ENCODE results near the gene TMEM14A. TPM values are rescaled to one million over a fixed set of nuclear protein-coding genes. Genes with fewer than 3 reads are reported as not detected.
"Not testable (repeated sequence)": the region's sequence is repeated elsewhere in the genome, so short reads cannot be mapped to it uniquely, and the experiment has no call there.

Gene TMEM14A
- total RNA-seq, 1 donor from 2014 or later: 21.1 TPM

DNA sequence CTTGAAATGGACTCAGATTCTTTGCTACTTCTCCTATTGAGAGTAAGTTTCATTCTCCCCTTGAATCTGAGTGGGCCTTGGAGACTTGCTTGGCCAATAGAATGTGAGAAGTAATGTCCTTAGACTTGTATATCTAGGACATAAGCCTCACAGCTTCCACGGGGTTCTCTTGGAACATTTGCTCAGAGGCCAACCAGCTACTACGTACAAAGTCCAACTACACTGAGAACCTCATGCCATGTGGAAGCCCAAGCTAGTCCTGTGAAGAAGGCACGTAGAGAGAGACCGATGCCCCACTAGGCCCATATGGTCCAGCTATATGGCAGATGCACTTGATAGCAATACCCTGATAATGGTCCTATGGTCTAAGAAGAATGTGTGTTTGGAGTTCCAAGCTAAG, 22.9 kb downstream of the TMEM14A start:
- H3K27ac Mint-ChIP-seq (ENCODE audit: unreplicated experiment): no peak overlapping the region
- H3K4me1 Mint-ChIP-seq (ENCODE audit: low read depth): peaks cover 12% of the 10 kb centered on the region
- peaks cover 5% of the 10 kb centered on the region for H3K9me3 Mint-ChIP-seq (ENCODE audit: low read depth)
- no peak overlapping the region for H3K4me3 Mint-ChIP-seq (ENCODE audit: unreplicated experiment)
- peaks cover 2% of the 10 kb centered on the region for H3K36me3 Mint-ChIP-seq (ENCODE audit: low read depth)
- no peak for TF ChIP-seq CTCF (IDR thresholded peaks at IDR 0.05)
- DNase-seq (ENCODE audit: low spot score): no peak
- H3K27me3 Mint-ChIP-seq (ENCODE audit: low read depth): no peaks in the 10 kb centered on the region

DNA sequence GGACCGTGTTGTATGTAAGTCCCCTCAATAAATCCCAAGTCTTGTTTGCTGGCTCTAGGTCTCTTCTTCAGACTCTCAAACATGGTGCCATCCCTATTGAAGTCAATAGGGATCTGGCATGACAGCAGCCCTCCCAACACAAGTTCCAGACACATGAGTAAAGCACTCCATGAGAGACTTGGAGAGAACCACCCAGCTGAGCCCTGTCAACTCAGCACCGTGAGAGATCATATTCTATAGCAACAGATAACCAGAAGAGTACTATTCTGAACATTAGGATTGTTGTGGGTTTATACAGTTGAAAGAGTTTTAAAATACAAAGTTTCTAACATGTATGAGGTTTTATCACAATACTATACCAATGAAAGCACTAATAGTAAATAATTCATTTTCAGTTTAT, 23.5 kb downstream of the TMEM14A start:
- Mint-ChIP-seq H3K4me1 (ENCODE audit: low read depth) (peaks cover 12% of the 10 kb centered on the region), H3K27me3 (ENCODE audit: low read depth) (no peaks in the 10 kb centered on the region), H3K27ac (ENCODE audit: unreplicated experiment) (no peak overlapping the region), H3K36me3 (ENCODE audit: low read depth) (peaks cover 2% of the 10 kb centered on the region), H3K4me3 (ENCODE audit: unreplicated experiment) (no peak overlapping the region), H3K9me3 (ENCODE audit: low read depth) (peaks cover 5% of the 10 kb centered on the region)
- TF ChIP-seq CTCF (IDR thresholded peaks at IDR 0.05): no peak
- no peak for DNase-seq (ENCODE audit: low spot score)

DNA sequence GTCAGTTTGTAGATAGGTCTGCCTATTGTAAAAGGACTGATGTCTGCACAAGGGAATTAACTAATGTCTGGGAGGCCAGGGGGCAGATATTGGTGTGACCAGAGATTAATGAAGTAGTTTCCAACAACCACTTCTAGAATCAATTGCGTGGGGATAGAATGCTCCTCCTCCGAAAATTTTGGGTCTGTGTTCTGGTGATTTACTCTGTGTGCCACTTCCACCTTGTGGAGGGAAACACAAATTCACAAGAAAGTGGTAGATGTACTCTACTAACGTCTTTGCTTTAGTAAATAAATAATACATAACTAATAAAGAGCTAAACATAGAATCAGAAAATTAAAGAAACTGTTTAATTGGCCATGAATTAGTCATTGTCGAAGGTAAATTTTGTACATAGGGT, 25.5 kb downstream of the TMEM14A start:
- H3K36me3 Mint-ChIP-seq (ENCODE audit: low read depth): peaks cover 2% of the 10 kb centered on the region
- TF ChIP-seq CTCF (IDR thresholded peaks at IDR 0.05): peak; percentile 19
- H3K9me3 Mint-ChIP-seq (ENCODE audit: low read depth): peaks cover 5% of the 10 kb centered on the region
- no peak overlapping the region for H3K27ac Mint-ChIP-seq (ENCODE audit: unreplicated experiment)
- H3K27me3 Mint-ChIP-seq (ENCODE audit: low read depth): no peaks in the 10 kb centered on the region
- peaks cover 12% of the 10 kb centered on the region for H3K4me1 Mint-ChIP-seq (ENCODE audit: low read depth)
- no peak overlapping the region for H3K4me3 Mint-ChIP-seq (ENCODE audit: unreplicated experiment)
- no peak for DNase-seq (ENCODE audit: low spot score)

DNA sequence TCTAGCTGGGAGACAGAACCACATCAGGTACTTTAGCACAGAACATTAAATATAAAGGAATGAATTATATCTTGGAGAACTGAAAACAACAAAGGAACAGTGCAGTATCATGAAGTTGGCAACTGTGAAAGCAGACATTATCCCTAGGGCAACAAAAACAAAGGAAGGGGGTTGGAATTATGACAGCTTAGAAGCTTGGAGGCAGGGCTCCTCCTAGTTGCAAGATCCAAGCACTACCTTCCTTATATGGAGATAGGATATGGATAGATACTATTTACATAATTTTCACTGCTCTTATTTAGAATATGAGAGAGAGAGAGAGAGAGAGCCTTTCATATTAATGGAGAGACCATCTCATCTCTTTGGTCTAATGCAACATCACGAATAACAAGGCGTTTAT, 27.0 kb downstream of the TMEM14A start:
- DNase-seq (ENCODE audit: low spot score): no peak
- H3K27me3 Mint-ChIP-seq (ENCODE audit: low read depth): no peaks in the 10 kb centered on the region
- peaks cover 12% of the 10 kb centered on the region for H3K4me1 Mint-ChIP-seq (ENCODE audit: low read depth)
- no peak overlapping the region for H3K4me3 Mint-ChIP-seq (ENCODE audit: unreplicated experiment)
- peak; percentile 40 for TF ChIP-seq CTCF (IDR thresholded peaks at IDR 0.05)
- H3K27ac Mint-ChIP-seq (ENCODE audit: unreplicated experiment): no peak overlapping the region
- H3K9me3 Mint-ChIP-seq (ENCODE audit: low read depth): peaks cover 5% of the 10 kb centered on the region
- peaks cover 2% of the 10 kb centered on the region for H3K36me3 Mint-ChIP-seq (ENCODE audit: low read depth)

DNA sequence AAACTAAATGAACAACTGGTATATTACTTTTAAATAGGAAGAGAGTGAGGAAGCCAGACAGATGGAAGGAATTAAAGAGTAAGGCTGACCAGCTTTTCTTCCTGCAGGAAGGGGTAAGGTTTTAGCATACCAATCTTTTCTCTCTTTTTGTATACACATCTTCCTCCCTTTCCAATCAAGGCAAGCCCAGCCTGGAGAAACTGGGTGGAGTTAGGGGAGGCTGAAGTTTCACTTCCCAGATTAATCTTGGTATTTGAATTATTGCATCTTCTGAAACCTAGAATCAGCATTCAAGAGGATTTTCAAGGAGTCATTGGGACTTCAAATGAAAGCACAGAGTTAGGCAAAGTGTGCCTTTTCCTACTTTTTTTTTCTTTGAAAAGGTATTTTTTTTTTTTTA, 33.1 kb downstream of the TMEM14A start:
- H3K36me3 Mint-ChIP-seq (ENCODE audit: low read depth): no peaks in the 10 kb centered on the region
- H3K9me3 Mint-ChIP-seq (ENCODE audit: low read depth): peaks cover 2% of the 10 kb centered on the region
- TF ChIP-seq CTCF (IDR thresholded peaks at IDR 0.05): no peak
- no peak for DNase-seq (ENCODE audit: low spot score)
- H3K27me3 Mint-ChIP-seq (ENCODE audit: low read depth): peaks cover 4% of the 10 kb centered on the region
- H3K4me1 Mint-ChIP-seq (ENCODE audit: low read depth): no peaks in the 10 kb centered on the region
- H3K4me3 Mint-ChIP-seq (ENCODE audit: unreplicated experiment): no peak overlapping the region
- no peak overlapping the region for H3K27ac Mint-ChIP-seq (ENCODE audit: unreplicated experiment)

DNA sequence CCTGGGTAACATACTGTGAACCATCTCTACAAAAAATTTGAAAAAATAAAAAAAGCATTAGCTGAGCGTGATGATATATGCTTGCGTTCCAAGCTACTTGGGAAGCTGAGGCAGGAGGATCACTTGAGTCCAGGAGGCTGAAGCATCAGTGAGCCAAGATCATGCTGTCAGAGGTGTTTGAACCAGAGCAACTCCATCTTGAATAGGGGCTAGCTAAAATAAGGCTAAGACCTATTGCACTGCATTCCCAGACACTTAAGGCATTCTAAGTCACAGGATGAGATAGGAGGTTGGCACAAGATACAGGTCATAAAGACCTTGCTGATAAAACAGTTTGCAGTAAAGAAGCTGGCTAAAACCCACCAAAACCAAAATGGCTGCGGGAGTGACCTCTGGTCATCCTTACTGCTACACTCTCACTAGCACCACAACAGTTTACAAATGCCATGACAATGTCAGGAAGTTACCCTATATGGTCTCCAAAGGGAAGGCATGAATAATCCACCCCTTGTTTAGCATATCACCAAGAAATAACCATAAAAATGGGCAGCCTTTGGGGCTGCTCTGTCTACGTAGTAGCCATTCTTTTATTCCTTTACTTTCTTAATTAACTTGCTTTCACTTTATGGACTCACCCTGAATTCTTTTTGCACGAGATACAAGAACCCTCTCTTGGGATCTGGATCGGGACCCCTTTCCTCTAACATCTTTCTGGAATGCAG, 34.0 kb downstream of the TMEM14A start:
- not testable (repeated sequence) for H3K4me3 Mint-ChIP-seq (ENCODE audit: unreplicated experiment); H3K27ac Mint-ChIP-seq (ENCODE audit: unreplicated experiment); H3K9me3 Mint-ChIP-seq (ENCODE audit: low read depth); H3K27me3 Mint-ChIP-seq (ENCODE audit: low read depth); H3K36me3 Mint-ChIP-seq (ENCODE audit: low read depth); DNase-seq (ENCODE audit: low spot score); H3K4me1 Mint-ChIP-seq (ENCODE audit: low read depth)

Data from chondrocyte (in vitro differentiated cells).